CD4-positive, alpha-beta T cell treated with Interleukin-6 at 100 ng/mL for 8 hours (primary cell): Measurements from ENCODE around the gene LIPK.
"Not testable (repeated sequence)": the region's sequence is repeated elsewhere in the genome, so short reads cannot be mapped to it uniquely, and the experiment has no call there.

ENCODE experiments used
- DNase-seq: peaks from one replicate; pipeline ENCODE4 v3.0.0-alpha.2; 2020; ENCODE audit warnings: mixed read lengths, low spot score

Gene LIPK, protein sequence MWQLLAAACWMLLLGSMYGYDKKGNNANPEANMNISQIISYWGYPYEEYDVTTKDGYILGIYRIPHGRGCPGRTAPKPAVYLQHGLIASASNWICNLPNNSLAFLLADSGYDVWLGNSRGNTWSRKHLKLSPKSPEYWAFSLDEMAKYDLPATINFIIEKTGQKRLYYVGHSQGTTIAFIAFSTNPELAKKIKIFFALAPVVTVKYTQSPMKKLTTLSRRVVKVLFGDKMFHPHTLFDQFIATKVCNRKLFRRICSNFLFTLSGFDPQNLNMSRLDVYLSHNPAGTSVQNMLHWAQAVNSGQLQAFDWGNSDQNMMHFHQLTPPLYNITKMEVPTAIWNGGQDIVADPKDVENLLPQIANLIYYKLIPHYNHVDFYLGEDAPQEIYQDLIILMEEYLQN

DNA sequence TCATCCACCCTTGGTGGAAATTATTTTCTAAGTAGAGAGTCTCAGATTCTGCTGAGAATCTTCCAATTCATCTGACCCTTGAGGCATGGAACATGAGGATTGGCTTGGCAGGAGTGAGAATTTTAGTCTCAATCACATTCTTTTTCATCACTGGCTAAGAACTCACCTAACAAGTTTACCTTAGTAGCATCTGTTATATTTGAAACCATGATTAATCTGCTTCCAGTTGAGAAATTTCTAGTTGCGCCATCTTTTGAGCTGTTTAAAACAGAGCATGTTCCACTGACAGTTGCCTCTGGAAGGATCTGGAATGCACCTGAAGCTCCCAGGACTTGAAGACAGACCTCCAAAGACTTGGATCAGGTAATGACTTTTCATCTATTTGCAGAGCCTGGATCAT lies at the start of gene LIPK:
Gene LIPK, plus strand, starts transcription at position 292 of the 400 bp plus-strand sequence. CDS start 18,295 bp downstream, outside the sequence.
- DNase-seq = no peak

DNA sequence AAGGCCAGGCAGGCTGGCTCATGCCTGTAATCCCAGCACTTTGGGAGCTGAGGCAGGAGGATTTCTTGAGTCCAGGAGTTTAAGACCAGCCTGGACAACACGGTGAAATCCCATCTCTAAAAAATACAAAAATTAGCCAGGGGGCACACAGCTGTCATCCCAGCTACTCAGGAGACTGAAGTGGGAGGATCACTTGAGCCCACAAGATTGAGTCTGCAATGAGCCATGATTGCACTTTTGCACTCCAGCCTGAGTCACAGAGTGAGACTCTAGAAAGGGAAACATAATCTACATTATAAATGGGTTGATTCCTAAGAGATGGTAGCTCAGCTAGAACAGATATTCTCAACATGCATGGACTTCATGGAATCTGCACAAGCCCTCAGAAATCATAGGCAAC lies 48.1 kb upstream of the LIPK start:
- no peak for DNase-seq

- no peak for DNase-seq
Measured at GRCh38 chr10:88659725-88660597, 46.1 kb upstream of the LIPK start.

DNA sequence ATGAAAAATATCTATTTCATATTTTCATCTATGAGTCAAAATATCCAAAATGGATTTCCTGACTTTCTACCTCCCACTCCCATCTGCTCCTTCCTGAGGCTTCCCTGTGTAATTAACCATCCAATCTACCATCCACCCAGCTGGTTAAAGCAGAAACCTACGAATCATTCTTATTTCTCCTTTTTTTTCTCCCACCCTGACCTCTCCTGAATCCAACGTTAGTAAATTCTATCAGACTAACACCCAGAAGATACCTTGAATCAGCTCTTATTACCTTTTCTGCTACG lies 45.5 kb upstream of the LIPK start:
- no peak for DNase-seq

GRCh38 chr10:88661018-88661417 lies 45.0 kb upstream of the LIPK start:
- no peak for DNase-seq

DNA sequence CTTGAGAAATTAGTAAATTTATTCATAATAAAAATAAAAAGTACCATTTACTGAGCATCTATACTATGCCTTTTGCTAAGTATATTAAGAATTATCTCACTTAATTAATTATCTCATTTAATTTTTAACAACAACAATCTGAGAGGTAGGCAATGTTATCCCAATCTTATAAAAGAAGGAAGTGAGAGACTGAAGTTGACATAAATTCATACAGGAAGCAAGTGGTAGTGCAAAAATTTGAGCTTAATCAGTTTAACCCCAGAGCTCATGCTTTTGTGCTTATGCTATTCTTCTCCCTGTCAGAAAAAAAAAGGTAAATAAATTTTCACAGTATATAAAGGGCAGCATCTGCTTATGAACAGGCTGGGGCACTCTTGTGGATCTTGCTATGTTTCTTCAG lies 44.5 kb upstream of the LIPK start:
- DNase-seq = no peak

DNA sequence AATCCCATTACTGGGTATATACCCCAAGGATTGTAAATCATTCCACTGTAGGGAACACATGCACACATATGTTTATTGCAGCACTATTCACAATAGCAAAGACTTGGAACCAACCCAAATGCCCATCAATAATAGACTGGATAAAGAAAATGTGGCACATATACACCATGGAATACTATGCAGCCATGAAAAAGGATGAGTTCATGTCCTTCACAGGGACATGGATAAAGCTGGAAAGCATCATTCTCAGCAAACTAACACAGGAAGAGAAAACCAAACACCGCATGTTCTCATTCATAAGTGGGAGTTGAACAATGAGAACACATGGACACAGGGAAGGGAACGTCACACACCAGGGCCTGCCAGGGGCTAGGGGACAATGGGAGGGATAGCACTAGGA lies 42.9 kb upstream of the LIPK start:
- not testable (repeated sequence) for DNase-seq

GRCh38 chr10:88664142-88664541 lies 41.9 kb upstream of the LIPK start, which contains the start of gene LIPF:
TSS of gene LIPF (plus strand) at chr10:88664442. CDS start at chr10:88667298, 2,856 bp downstream.
- DNase-seq = no peak

DNA sequence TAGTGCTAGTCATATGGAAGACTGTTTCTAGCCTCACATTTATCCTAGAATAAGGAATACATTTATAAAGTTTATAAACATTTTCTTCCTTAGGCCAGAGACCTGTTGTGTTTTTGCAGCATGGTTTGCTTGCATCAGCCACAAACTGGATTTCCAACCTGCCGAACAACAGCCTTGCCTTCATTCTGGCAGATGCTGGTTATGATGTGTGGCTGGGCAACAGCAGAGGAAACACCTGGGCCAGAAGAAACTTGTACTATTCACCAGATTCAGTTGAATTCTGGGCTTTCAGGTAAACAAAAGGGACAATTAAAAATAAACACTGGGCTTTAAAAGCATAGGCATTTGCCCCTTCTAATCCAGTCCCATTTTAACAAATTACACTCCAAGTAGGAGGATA lies 37.6 kb upstream of the LIPK start:
- DNase-seq = no peak

DNA sequence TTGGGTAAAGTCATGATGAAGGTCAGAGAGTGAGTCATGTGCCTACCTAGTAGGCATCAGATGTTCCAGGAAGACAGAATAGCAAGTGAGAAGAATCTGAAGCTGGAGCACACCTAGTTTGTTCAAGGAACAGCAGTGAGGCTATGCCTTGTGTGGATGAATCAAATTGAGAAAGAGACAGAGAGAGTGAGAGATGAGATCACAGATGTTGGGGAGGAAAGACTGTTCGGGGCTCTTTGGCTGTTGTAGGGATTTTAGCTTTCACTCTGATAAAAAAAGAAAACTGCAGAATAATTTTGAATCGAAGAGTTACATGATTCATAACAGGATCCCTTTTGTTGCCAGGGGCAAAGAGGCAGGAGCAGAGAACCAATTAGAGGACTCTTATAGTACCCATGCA lies 35.6 kb upstream of the LIPK start:
- no peak for DNase-seq

DNA sequence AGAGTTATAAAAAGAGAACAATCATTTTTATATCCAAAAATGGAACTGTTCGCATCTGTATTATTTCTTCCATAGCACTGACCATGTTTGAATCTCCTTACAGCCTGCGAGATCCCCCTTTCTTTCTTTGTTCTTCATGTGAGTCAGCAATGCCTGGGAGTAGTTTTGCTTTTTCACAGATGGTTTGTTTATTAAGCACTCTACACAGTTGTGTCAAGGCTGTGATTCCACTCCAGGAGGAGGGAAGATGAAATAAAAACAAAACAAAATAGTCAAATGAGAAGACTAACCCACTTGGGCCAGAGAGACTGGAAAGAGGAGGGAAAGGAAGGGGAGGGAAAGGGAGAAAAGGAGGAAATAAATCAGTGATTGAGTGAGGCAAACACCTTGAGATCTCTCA lies 34.0 kb upstream of the LIPK start:
- DNase-seq = no peak

DNA sequence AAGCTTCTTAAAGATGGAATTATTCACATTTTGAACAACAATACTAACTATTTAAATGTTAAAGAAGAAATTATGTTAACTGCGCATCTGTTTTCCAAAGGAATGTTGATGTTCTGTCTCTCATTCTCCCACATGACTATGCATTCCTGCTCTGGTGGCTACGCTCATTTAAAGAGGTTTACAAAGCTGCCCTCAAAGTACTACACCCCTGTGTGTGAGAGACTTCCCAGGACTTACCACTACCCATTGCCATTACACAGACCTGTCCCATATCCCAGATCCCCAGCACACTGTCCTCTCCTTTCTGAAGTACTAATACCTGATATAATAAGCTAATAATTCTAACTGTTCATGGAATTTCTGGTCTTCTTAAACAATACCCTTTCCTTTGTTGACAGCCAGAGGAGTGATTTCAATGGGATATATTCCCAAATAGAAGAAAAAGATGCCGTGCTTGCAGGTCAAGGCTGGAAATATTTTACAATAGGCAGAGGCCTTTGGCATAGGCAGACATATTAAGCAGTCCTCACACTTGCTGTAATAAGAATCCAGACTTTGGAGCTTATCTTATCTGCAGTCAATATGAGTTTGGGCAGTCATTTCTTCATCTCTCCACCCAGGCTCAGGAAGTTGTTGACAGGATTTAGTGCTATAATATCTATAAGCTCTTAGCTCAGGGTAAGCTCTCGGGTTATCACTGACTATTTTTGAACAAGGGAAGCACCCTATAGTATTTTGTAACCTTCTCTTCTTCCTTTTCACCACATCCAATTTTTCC lies 29.6 kb upstream of the LIPK start:
- DNase-seq = no peak

- no peak for DNase-seq
Measured at GRCh38 chr10:88680958-88681357, 25.1 kb upstream of the LIPK start.

- no peak for DNase-seq
Measured at GRCh38 chr10:88682491-88682890, 23.6 kb upstream of the LIPK start.

GRCh38 chr10:88687853-88688467 lies 18.1 kb upstream of the LIPK start:
- DNase-seq = peak; percentile 9

DNA sequence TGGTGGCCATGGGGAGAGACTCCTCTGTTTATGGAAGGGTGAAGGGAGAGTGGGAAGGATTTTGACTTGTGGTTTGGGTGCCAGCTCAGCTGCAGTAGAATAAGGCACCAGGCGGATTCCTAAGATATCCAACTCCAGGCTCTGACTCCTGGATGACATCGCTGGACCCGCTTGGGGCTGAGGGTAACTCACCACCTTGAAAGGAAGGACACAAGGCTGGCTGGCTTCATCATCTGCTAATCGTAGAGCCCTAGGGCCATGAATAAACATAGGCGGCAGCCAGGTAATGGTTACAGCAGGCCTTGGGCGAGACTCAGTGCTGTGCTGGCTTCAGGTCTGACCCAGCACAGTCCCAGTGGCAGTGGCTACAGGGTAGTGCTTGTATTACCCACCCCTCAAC lies 16.7 kb upstream of the LIPK start:
- no peak for DNase-seq

GRCh38 chr10:88693392-88694020 lies 12.5 kb upstream of the LIPK start:
- DNase-seq = no peak

- no peak for DNase-seq
Measured at GRCh38 chr10:88702848-88703597, 3.0 kb upstream of the LIPK start.

DNA sequence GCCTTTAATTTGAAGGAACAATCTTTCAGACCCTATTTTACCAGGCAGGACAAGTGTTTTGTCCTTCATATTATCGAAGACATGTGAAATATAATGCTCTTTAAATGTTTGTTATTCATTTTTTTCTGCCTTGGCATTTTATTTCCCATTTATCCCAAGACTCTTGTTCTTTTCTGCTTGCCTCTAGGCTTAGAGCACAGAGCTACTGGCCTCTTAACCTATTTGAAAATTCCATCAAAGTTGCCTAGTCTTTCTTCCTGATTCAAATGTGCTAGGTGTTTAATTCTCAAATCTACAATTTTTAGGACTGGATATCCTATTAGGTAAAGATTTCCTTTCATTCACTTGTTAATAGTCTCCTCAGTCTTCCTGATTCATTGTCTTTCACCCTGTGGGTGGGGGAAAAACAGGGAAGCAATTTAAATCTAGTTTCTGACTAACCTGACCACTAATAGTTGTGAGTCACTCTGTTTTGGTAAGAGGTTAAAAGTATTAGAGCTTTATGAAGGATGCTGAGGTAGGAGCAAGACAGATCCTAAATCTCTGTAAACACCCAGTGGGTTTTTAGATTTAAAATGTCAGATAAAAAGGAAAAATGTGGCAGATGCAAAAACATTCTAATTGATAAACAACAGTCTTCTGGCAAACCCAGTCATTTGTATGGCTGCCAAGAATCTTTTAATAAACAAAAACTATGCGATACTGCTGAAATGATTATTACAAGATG lies 1.5 kb downstream of the LIPK start:
- DNase-seq = no peak

- not testable (repeated sequence) for DNase-seq
Measured at GRCh38 chr10:88709361-88709760, 3.3 kb downstream of the LIPK start.
